ENCODE measurements around the gene RGS17. TPM values are rescaled to one million over a fixed set of nuclear protein-coding genes. Genes with fewer than 3 reads are reported as not detected.

Gene RGS17
- total RNA-seq, 1 donor = 1.3 TPM

- no peak for DNase-seq (ENCODE audit: low read depth)
- no peak for TF ChIP-seq CTCF (IDR thresholded peaks at IDR 0.05; ENCODE audit: insufficient read depth, low read depth, low read length)
- no peak overlapping the region for H3K4me3 ChIP-seq (ENCODE audit: low read depth, low read length)
These were observed 173.3 kb downstream of the RGS17 start for GRCh38 chr6:152957796-152958195.

Small RNA genes within 50 kb of the gene (small RNA-seq; reads per million reads assigned to genes)
- gene AL080276.1 = not detected
- not detected for gene RNA5SP224

Other genes starting within 250 kb of the RGS17 start
- 15.5 and 22.5 TPM in 2 replicates for gene FBXO5, start 148.2 kb downstream of the RGS17 start, total RNA-seq
- gene MTRF1L, start 128.6 kb downstream of the RGS17 start, total RNA-seq = 19.3 and 28.9 TPM in 2 replicates

Data from fibroblast of villous mesenchyme (primary cell).